RWPE2 (cell line): ENCODE data around the gene CARMIL3.
A peak's percentile ranks its signal among the peaks of the same experiment; 100 is the strongest.

Experiments
- ATAC-seq: fragments of 200-7000 bp; cut with Tn5 transposase; 3 replicates; pipeline ENCODE4 v1.9.1; 2021; ENCODE audit warnings: low read depth
- DNase-seq: peaks from one replicate; pipeline ENCODE4 v3.0.0-alpha.2; 2020; ENCODE audit warnings: low spot score
- H3K27ac ChIP-seq: fragments of 450-650 bp; 2 replicates; pipeline ENCODE4 v1.5.1; 2017; ENCODE audit warnings: mild to moderate bottlenecking; ENCODE audit not compliant: poor library complexity, severe bottlenecking
- H3K27me3 ChIP-seq: fragments of 250-450 bp; sonication (Bioruptor Pico); 2 replicates; pipeline ENCODE4 v1.5.1; 2021; ENCODE audit warnings: mild to moderate bottlenecking, moderate library complexity; ENCODE audit not compliant: insufficient read depth, poor library complexity, severe bottlenecking
- H3K36me3 ChIP-seq: fragments of 250-450 bp; sonication (Bioruptor Pico); 2 replicates; pipeline ENCODE4 v1.5.1; 2020; ENCODE audit warnings: low read depth, mild to moderate bottlenecking, moderate library complexity
- H3K4me1 ChIP-seq: fragments of 250-450 bp; sonication (Bioruptor Pico); 2 replicates; pipeline ENCODE4 v1.5.1; 2021; ENCODE audit warnings: mild to moderate bottlenecking, moderate library complexity; ENCODE audit not compliant: insufficient read depth, poor library complexity, severe bottlenecking
- H3K4me3 ChIP-seq: fragments of 250-450 bp; sonication (Bioruptor Pico); 2 replicates; pipeline ENCODE4 v1.5.1; 2021; ENCODE audit warnings: mild to moderate bottlenecking, moderate library complexity; ENCODE audit not compliant: severe bottlenecking
- H3K9me3 ChIP-seq: fragments of 250-450 bp; sonication (Bioruptor Pico); 2 replicates; pipeline ENCODE4 v1.5.1; 2021; ENCODE audit warnings: mild to moderate bottlenecking, moderate library complexity; ENCODE audit not compliant: severe bottlenecking
- TF ChIP-seq, protein P1 (sequence below): fragments of 450-650 bp; IDR thresholded peaks from one replicate; pipeline ENCODE4 v1.5.1; 2017; ENCODE audit warnings: mild to moderate bottlenecking, moderate library complexity; ENCODE audit not compliant: poor library complexity, severe bottlenecking

Gene CARMIL3

GRCh38 chr14:24058260-24058950 lies 6.6 kb downstream of the CARMIL3 start:
- no peaks in the 10 kb centered on the region for H3K9me3 ChIP-seq
- TF ChIP-seq, protein P1, sequence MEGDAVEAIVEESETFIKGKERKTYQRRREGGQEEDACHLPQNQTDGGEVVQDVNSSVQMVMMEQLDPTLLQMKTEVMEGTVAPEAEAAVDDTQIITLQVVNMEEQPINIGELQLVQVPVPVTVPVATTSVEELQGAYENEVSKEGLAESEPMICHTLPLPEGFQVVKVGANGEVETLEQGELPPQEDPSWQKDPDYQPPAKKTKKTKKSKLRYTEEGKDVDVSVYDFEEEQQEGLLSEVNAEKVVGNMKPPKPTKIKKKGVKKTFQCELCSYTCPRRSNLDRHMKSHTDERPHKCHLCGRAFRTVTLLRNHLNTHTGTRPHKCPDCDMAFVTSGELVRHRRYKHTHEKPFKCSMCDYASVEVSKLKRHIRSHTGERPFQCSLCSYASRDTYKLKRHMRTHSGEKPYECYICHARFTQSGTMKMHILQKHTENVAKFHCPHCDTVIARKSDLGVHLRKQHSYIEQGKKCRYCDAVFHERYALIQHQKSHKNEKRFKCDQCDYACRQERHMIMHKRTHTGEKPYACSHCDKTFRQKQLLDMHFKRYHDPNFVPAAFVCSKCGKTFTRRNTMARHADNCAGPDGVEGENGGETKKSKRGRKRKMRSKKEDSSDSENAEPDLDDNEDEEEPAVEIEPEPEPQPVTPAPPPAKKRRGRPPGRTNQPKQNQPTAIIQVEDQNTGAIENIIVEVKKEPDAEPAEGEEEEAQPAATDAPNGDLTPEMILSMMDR: peak; percentile 86
- H3K27ac ChIP-seq: no peak overlapping the region
- no peaks in the 10 kb centered on the region for H3K36me3 ChIP-seq
- ATAC-seq: peak; percentile 85
- peak; percentile 68 for DNase-seq
- no peaks in the 10 kb centered on the region for H3K27me3 ChIP-seq
- no peak overlapping the region for H3K4me3 ChIP-seq
- H3K4me1 ChIP-seq: no peaks in the 10 kb centered on the region

GRCh38 chr14:24058951-24059475 lies 7.2 kb downstream of the CARMIL3 start:
- Histone ChIP-seq H3K4me3 (no peak overlapping the region), H3K27ac (no peak overlapping the region), H3K4me1 (no peaks in the 10 kb centered on the region), H3K9me3 (no peaks in the 10 kb centered on the region), H3K36me3 (no peaks in the 10 kb centered on the region), H3K27me3 (no peaks in the 10 kb centered on the region)
- DNase-seq: peak; percentile 56
- no peak for ATAC-seq
- TF ChIP-seq, protein P1: no peak

DNA sequence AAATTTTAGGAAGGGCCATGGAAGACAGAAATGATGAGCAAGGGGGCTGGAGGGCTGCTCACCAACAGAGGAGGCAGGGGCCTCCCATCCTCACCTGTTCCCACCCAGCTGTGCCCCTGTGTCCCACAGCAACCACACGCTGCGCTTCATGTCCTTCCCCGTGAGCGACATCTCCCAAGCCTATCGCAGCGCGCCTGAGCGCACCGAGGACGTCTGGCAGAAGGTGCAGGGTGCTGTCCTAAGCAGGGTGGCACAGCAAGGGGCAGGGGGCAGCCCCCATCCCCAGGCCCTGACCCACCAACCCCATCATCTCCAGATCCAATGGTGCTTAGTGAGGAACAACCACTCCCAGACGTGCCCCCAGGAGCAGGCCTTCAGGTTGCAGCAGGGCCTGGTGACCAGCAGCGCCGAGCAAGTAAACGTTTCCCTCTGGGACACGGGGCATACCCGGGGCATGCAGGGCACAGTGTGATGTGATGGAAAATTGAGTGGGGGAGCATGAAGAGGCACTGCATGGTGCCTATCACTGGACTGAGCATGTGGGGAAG lies 8.1 kb downstream of the CARMIL3 start:
- no peak overlapping the region for H3K27ac ChIP-seq
- H3K36me3 ChIP-seq: no peaks in the 10 kb centered on the region
- no peak overlapping the region for H3K4me3 ChIP-seq
- H3K9me3 ChIP-seq: no peaks in the 10 kb centered on the region
- DNase-seq (peak; percentile 63), ATAC-seq (no peak)
- H3K4me1 ChIP-seq: no peaks in the 10 kb centered on the region
- H3K27me3 ChIP-seq: no peaks in the 10 kb centered on the region
- TF ChIP-seq, protein P1: no peak

DNA sequence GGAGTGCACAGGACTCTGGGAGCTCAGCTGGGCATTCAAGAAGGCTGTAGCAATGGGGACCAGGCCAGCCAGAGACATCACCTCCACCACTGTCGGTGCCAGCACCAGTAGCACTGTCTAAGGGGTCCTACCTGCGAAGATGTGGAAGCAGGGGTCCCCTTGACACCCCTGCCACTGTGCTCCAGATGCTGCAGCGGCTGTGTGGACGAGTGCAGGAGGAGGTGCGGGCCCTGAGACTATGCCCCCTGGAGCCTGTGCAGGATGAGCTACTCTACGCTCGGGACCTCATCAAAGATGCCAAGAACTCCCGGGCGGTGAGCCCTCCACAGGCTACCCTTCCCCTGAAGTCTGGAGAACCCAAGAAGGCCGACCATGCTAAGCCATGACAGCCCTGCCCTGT lies 8.6 kb downstream of the CARMIL3 start:
- Histone ChIP-seq H3K4me3 (no peak overlapping the region), H3K4me1 (no peaks in the 10 kb centered on the region), H3K36me3 (no peaks in the 10 kb centered on the region), H3K27ac (no peak overlapping the region), H3K27me3 (no peaks in the 10 kb centered on the region), H3K9me3 (no peaks in the 10 kb centered on the region)
- TF ChIP-seq, protein P1: no peak
- DNase-seq (peak; percentile 54), ATAC-seq (no peak)
